Effector memory CD4-positive, alpha-beta T cell (primary cell): ENCODE data around the gene DMRTB1.

Experiments used
- DNase-seq, 3 donors: peaks; one replicate each; pipeline ENCODE4 v3.0.0-alpha.2; 2020
- H3K27ac ChIP-seq: 2 replicates; pipeline ENCODE4 v1.7.0; 2013; ENCODE audit warnings: mild to moderate bottlenecking, low read length, moderate library complexity; ENCODE audit not compliant: insufficient read depth, poor library complexity, severe bottlenecking
- H3K27me3 ChIP-seq: replicated peaks from 2 replicates; pipeline ENCODE4 v1.7.0; 2013; ENCODE audit warnings: mild to moderate bottlenecking, low read length; ENCODE audit not compliant: insufficient read depth, control insufficient read depth, poor library complexity, severe bottlenecking
- H3K36me3 ChIP-seq: 2 replicates; pipeline ENCODE4 v1.7.0; 2013; ENCODE audit warnings: mild to moderate bottlenecking, low read length, moderate library complexity; ENCODE audit not compliant: control insufficient read depth, insufficient read depth
- H3K4me1 ChIP-seq: 2 replicates; pipeline ENCODE4 v1.7.0; 2013; ENCODE audit warnings: low read length, mild to moderate bottlenecking; ENCODE audit not compliant: control insufficient read depth, insufficient read depth, poor library complexity, severe bottlenecking
- H3K4me3 ChIP-seq: 2 replicates; pipeline ENCODE4 v1.7.0; 2013; ENCODE audit warnings: low read length, low read depth, mild to moderate bottlenecking; ENCODE audit not compliant: insufficient read depth, poor library complexity, severe bottlenecking
- H3K9me3 ChIP-seq: 2 replicates; pipeline ENCODE4 v1.7.0; 2013; ENCODE audit warnings: mild to moderate bottlenecking, low read length, moderate library complexity; ENCODE audit not compliant: control insufficient read depth

The DMRTB1 gene

GRCh38 chr1:53516181-53516580 is 57.0 kb downstream of the DMRTB1 start:
- Histone ChIP-seq H3K4me3 (no peak overlapping the region), H3K36me3 (no peaks in the 10 kb centered on the region), H3K9me3 (no peaks in the 10 kb centered on the region), H3K27me3 (no peaks in the 10 kb centered on the region), H3K4me1 (no peaks in the 10 kb centered on the region), H3K27ac (no peak overlapping the region)
- DNase-seq, result no peak
